HG02870 (cell line): ENCODE results near the gene HSF5.

Experiments
- ATAC-seq: cut with Tn5 transposase; IDR thresholded peaks from one replicate; pipeline ENCODE4 v1.9.1; 2021; ENCODE audit warnings: mild to moderate bottlenecking, moderate library complexity; ENCODE audit not compliant: unreplicated experiment

HSF5 gene

GRCh38 chr17:58371300-58371950, 116.8 kb downstream of the HSF5 start:
- ATAC-seq, result no peak

GRCh38 chr17:58370716-58371115, 117.5 kb downstream of the HSF5 start:
- ATAC-seq, result no peak

GRCh38 chr17:58370309-58370708, 117.9 kb downstream of the HSF5 start:
- ATAC-seq, result no peak
